IMR-90 (cell line): ENCODE measurements around the gene PLIN4. TPM values are rescaled to one million over a fixed set of nuclear protein-coding genes. Genes with fewer than 3 reads are reported as not detected.
A peak's percentile ranks its signal among the peaks of the same experiment; 100 is the strongest.

Experiments
- ATAC-seq: fragments of 200-7000 bp; cut with Tn5 transposase; 2 replicates; pipeline ENCODE4 v1.9.1; 2020; ENCODE audit warnings: low read depth, mild to moderate bottlenecking, moderate library complexity
- BruUV-seq: library from RNA; stranded (reverse); fragments of 400-500 nt; replicated peaks from 2 replicates; lab custom pipeline; 2021; lab: Mats Ljungman, UMichigan
- CTCF ChIA-PET: fragments of 300-600 bp; formaldehyde crosslinking; extraction: SDS; loops from one replicate; lab custom pipeline; 2021; ENCODE audit warnings: antibody characterized with exemption; lab: Yijun Ruan, JAX
- POLR2A ChIA-PET: fragments of 300-600 bp; sonication (Branson Sonifier 250); formaldehyde crosslinking; loops from one replicate; lab custom pipeline; 2022; ENCODE audit warnings: antibody characterized with exemption; ENCODE audit not compliant: unreplicated experiment; lab: Charles Lee
- DNase-seq: peaks from one replicate; pipeline ENCODE4 v3.0.0; 2013
- H2AFZ ChIP-seq: replicated peaks from 2 replicates; pipeline ENCODE3; 2013; ENCODE audit warnings: low read length, mild to moderate bottlenecking; ENCODE audit not compliant: poor library complexity
- H2AK5ac ChIP-seq: 2 replicates; pipeline ENCODE4 v1.6.1; 2013; ENCODE audit warnings: low read depth, low read length, inconsistent platforms
- H2AK9ac ChIP-seq: replicated peaks from 2 replicates; pipeline ENCODE3; 2013; ENCODE audit warnings: mild to moderate bottlenecking, low read depth, low read length, moderate library complexity; ENCODE audit not compliant: poor library complexity
- H2BK120ac ChIP-seq: 2 replicates; pipeline ENCODE4 v1.6.1; 2013; ENCODE audit warnings: low read depth, low read length, inconsistent platforms
- H2BK15ac ChIP-seq: 3 replicates; pipeline ENCODE4 v1.6.1; 2013; ENCODE audit warnings: low read depth, low read length, inconsistent platforms
- H2BK20ac ChIP-seq: 2 replicates; pipeline ENCODE4 v1.6.1; 2013; ENCODE audit warnings: low read depth, mild to moderate bottlenecking, inconsistent platforms, low read length, moderate library complexity
- H2BK5ac ChIP-seq: 2 replicates; pipeline ENCODE4 v1.6.1; 2013; ENCODE audit warnings: mild to moderate bottlenecking, low read depth, low read length, inconsistent platforms; ENCODE audit not compliant: poor library complexity, severe bottlenecking
- H3K14ac ChIP-seq: replicated peaks from 2 replicates; pipeline ENCODE4 v1.6.1; 2013; ENCODE audit warnings: low read depth, low read length, inconsistent platforms
- H3K18ac ChIP-seq: 2 replicates; pipeline ENCODE4 v1.6.1; 2013; ENCODE audit warnings: low read depth, low read length, control low read depth
- H3K23ac ChIP-seq: 2 replicates; pipeline ENCODE4 v1.6.1; 2013; ENCODE audit warnings: low read depth, low read length, inconsistent platforms
- H3K27ac ChIP-seq: 2 replicates; pipeline ENCODE4 v1.5.1; 2013; ENCODE audit warnings: mild to moderate bottlenecking, control low read depth, low read length; ENCODE audit not compliant: insufficient read depth
- H3K27me3 ChIP-seq: 2 replicates; pipeline ENCODE4 v1.6.1; 2013; ENCODE audit warnings: low read length; ENCODE audit not compliant: control insufficient read depth, insufficient read depth
- H3K36me3 ChIP-seq: 2 replicates; pipeline ENCODE4 v1.6.1; 2013; ENCODE audit warnings: low read length, mixed read lengths; ENCODE audit not compliant: control insufficient read depth, insufficient read depth
- H3K4ac ChIP-seq: 2 replicates; pipeline ENCODE4 v1.6.1; 2013; ENCODE audit warnings: low read depth, low read length, inconsistent platforms
- H3K4me1 ChIP-seq: 2 replicates; pipeline ENCODE4 v1.6.1; 2013; ENCODE audit warnings: low read length, mixed read lengths; ENCODE audit not compliant: control insufficient read depth, insufficient read depth
- H3K4me2 ChIP-seq: 2 replicates; pipeline ENCODE4 v1.6.1; 2013; ENCODE audit warnings: low read depth, mild to moderate bottlenecking, control low read depth, low read length, moderate library complexity
- H3K4me3 ChIP-seq: 2 replicates; pipeline ENCODE4 v1.5.1; 2013; ENCODE audit warnings: low read depth, mild to moderate bottlenecking, control low read depth, low read length, moderate library complexity; ENCODE audit not compliant: insufficient read depth
- H3K56ac ChIP-seq: 2 replicates; pipeline ENCODE4 v1.6.1; 2013; ENCODE audit warnings: low read length, inconsistent platforms; ENCODE audit not compliant: insufficient read depth; ENCODE audit errors: extremely low read depth
- H3K79me1 ChIP-seq, 2 experiments: 2 replicates each; pipeline ENCODE4 v1.6.1; 2013; ENCODE audit warnings: low read length in 2 of 2, inconsistent platforms in 1 of 2, low read depth in 1 of 2
- H3K9ac ChIP-seq: 2 replicates; pipeline ENCODE4 v1.6.1; 2013; ENCODE audit warnings: low read depth, low read length, control low read depth
- H3K9me1 ChIP-seq: 2 replicates; pipeline ENCODE4 v1.6.1; 2013; ENCODE audit warnings: low read length, inconsistent platforms; ENCODE audit not compliant: insufficient read depth
- H3K9me3 ChIP-seq: 2 replicates; pipeline ENCODE4 v1.6.1; 2013; ENCODE audit warnings: low read length; ENCODE audit not compliant: control insufficient read depth, insufficient read depth
- H4K20me1 ChIP-seq: 2 replicates; pipeline ENCODE4 v1.6.1; 2013; ENCODE audit warnings: low read length, inconsistent platforms; ENCODE audit not compliant: insufficient read depth
- H4K5ac ChIP-seq: 2 replicates; pipeline ENCODE4 v1.6.1; 2013; ENCODE audit warnings: mild to moderate bottlenecking, low read depth, low read length, control low read depth
- H4K8ac ChIP-seq, 2 experiments: 2 replicates each; pipeline ENCODE4 v1.6.1; 2013; ENCODE audit warnings: low read depth in 2 of 2, low read length in 2 of 2, control low read depth in 1 of 2, inconsistent platforms in 1 of 2
- H4K91ac ChIP-seq: 2 replicates; pipeline ENCODE4 v1.6.1; 2013; ENCODE audit warnings: low read depth, low read length, inconsistent platforms; ENCODE audit not compliant: insufficient read depth
- BHLHE40 ChIP-seq: fragments of 150-350 bp; IDR thresholded peaks from 2 replicates; pipeline ENCODE4 v1.6.1; 2016; ENCODE audit warnings: mild to moderate bottlenecking, low read depth, low read length
- CEBPB ChIP-seq: IDR thresholded peaks from 2 replicates; pipeline ENCODE4 v1.6.1; 2012; ENCODE audit warnings: low read depth, low read length, improper control_type of control experiment
- CHD1 ChIP-seq: IDR thresholded peaks from 2 replicates; pipeline ENCODE4 v1.6.1; 2012; ENCODE audit warnings: low read depth, low read length, improper control_type of control experiment
- CTCF ChIP-seq: conservative IDR thresholded peaks from 2 replicates; pipeline ENCODE4 v1.5.1; 2012; ENCODE audit warnings: mild to moderate bottlenecking, low read depth, low read length, improper control_type of control experiment
- ELK1 ChIP-seq: fragments of 150-350 bp; IDR thresholded peaks from 2 replicates; pipeline ENCODE4 v1.6.1; 2016; ENCODE audit warnings: low read depth, mild to moderate bottlenecking, low read length, moderate library complexity, borderline replicate concordance
- FOS ChIP-seq: fragments of 150-350 bp; IDR thresholded peaks from 2 replicates; pipeline ENCODE4 v1.6.1; 2016; ENCODE audit warnings: low read depth, low read length
- MAFK ChIP-seq: IDR thresholded peaks from 2 replicates; pipeline ENCODE4 v1.6.1; 2012; ENCODE audit warnings: low read depth, low read length, improper control_type of control experiment
- MAZ ChIP-seq: IDR thresholded peaks from 2 replicates; pipeline ENCODE4 v1.6.1; 2012; ENCODE audit warnings: low read depth, mild to moderate bottlenecking, low read length, improper control_type of control experiment, moderate library complexity, borderline replicate concordance
- MXI1 ChIP-seq: IDR thresholded peaks from 2 replicates; pipeline ENCODE4 v1.6.1; 2012; ENCODE audit warnings: low read depth, mild to moderate bottlenecking, low read length, moderate library complexity, borderline replicate concordance
- NFE2L2 ChIP-seq: fragments of 150-350 bp; IDR thresholded peaks from 2 replicates; pipeline ENCODE4 v1.6.1; 2016; ENCODE audit warnings: low read depth, mild to moderate bottlenecking, low read length
- POLR2A ChIP-seq: IDR thresholded peaks from 2 replicates; pipeline ENCODE4 v1.6.1; 2012; ENCODE audit warnings: mild to moderate bottlenecking, low read depth, low read length
- RAD21 ChIP-seq: IDR thresholded peaks from 2 replicates; pipeline ENCODE4 v1.6.1; 2012; ENCODE audit warnings: low read length, improper control_type of control experiment
- RCOR1 ChIP-seq: IDR thresholded peaks from 2 replicates; pipeline ENCODE4 v1.6.1; 2012; ENCODE audit warnings: mild to moderate bottlenecking, low read length, improper control_type of control experiment; ENCODE audit not compliant: insufficient replicate concordance
- SMC3 ChIP-seq: fragments of 150-350 bp; IDR thresholded peaks from 2 replicates; pipeline ENCODE4 v1.6.1; 2016; ENCODE audit warnings: low read depth, mild to moderate bottlenecking, antibody characterized with exemption, low read length, moderate library complexity
- USF2 ChIP-seq: fragments of 150-350 bp; IDR thresholded peaks from 2 replicates; pipeline ENCODE4 v1.6.1; 2017; ENCODE audit warnings: mild to moderate bottlenecking, antibody characterized with exemption, low read length, low read depth
- WGBS, 2 experiments: methylation state at CpG; one replicate each; pipeline versions ENCODE4 v1.1.5 to v1.1.7; 2013; ENCODE audit warnings: missing lambda C conversion rate in 2 of 2; ENCODE audit not compliant: insufficient read length in 1 of 2; ENCODE audit errors: extremely low coverage in 2 of 2; 5-methylcytosine and 5-hydroxymethylcytosine counted together
- dilution Hi-C: fragments of 300-500 bp; cut with HindIII; formaldehyde crosslinking; loops from one replicate; pipeline ENCODE4 v1.14.3; 2018; ENCODE audit warnings: low sequenced_read_pairs; ENCODE audit not compliant: unreplicated experiment
- in situ Hi-C: fragments of 300-500 bp; cut with MboI; formaldehyde crosslinking; loops from 3 replicates; pipeline ENCODE4 v1.14.3; 2019; ENCODE audit warnings: low sequenced_read_pairs, inconsistent platforms, mixed read lengths
- intact Hi-C: fragments of 100-400 bp; cut with micrococcal nuclease; formaldehyde crosslinking; loops from 2 replicates; pipeline ENCODE4 v1.10.0; 2022
- polyA plus RNA-seq, 3 experiments: library from polyadenylated mRNA; depleted of rRNA; stranded (reverse); fragments of >200 nt; gene quantifications; 2 replicates each; pipeline ENCODE4 v1.2.3, GENCODE V29; 2012; ENCODE audit warnings: low replicate concordance in 1 of 3
- total RNA-seq: library from RNA; depleted of rRNA; stranded (reverse); fragments of >200 nt; gene quantifications from 2 replicates; pipeline ENCODE4 v1.2.3, GENCODE V29; 2012

Gene PLIN4
- total and polyA plus RNA-seq, 2 of the 4 experiments (the other 2 are of a cell fraction): under 0.01 to 0.09 TPM

GRCh38 chr19:4474514-4475022 is 43.7 kb downstream of the PLIN4 start:
- CTCF ChIA-PET: no interaction called here
- no peak overlapping the region for H3K18ac ChIP-seq
- dilution Hi-C loops: no loop called here
- H2BK15ac ChIP-seq: no peak overlapping the region
- H3K4me3 ChIP-seq: peak overlapping the region; percentile 43
- H2BK20ac ChIP-seq: no peak overlapping the region
- no peak overlapping the region for H2BK5ac ChIP-seq
- ATAC-seq: peak; percentile 22
- peak overlapping the region; percentile 87; the same call in 1 of the 2 replicates for H2AK5ac ChIP-seq
- H3K9me1 ChIP-seq: 0 out of 2 replicates have a peak, but pooled peaks cover 2% of the 10 kb centered on the region
- POLR2A ChIA-PET: interaction anchor here (0.6 kb wide), 1 partner anchor 179 kb away, joined by 5 read pairs; no protein-coding TSS in a partner anchor
- peaks cover 26% of the 10 kb centered on the region for H3K36me3 ChIP-seq
- peak overlapping the region; percentile 89 for H3K4me2 ChIP-seq
- BruUV-seq: no TSS peak
- peak overlapping the region; percentile 17; the same call in 1 of the 2 replicates for H3K56ac ChIP-seq
- H3K23ac ChIP-seq: peak overlapping the region; percentile 86; the same call in 1 of the 2 replicates
- H3K79me1 ChIP-seq: peaks cover 7 to 45% of the 10 kb centered on the region in 2 experiments
- H2BK120ac ChIP-seq: no peak overlapping the region
- peak overlapping the region; percentile 5; the same call in 1 of the 2 replicates for H4K5ac ChIP-seq
- in situ Hi-C loops: no loop called here
- intact Hi-C loops: loop anchor here (5.0 kb wide), 1 partner anchor 163 kb away; the partner anchor contains the start of gene TNFAIP8L1
- H3K4me1 ChIP-seq: peaks cover 4% of the 10 kb centered on the region
- H4K8ac ChIP-seq: peak overlapping the region in 1 of 2 experiments; percentile 93; a peak in 2 of 4 replicates
- H4K20me1 ChIP-seq: peaks cover 18% of the 10 kb centered on the region
- H2AK9ac ChIP-seq: peak overlapping the region; percentile 87
- peak; percentile 68 for DNase-seq
- no peaks in the 10 kb centered on the region for H3K27me3 ChIP-seq
- H4K91ac ChIP-seq: peak overlapping the region; percentile 43; the same call in 1 of the 2 replicates
- peak overlapping the region; percentile 74; the same call in 1 of the 2 replicates for H3K4ac ChIP-seq
- no peaks in the 10 kb centered on the region for H3K9me3 ChIP-seq
- peak overlapping the region; percentile 90 for H2AFZ ChIP-seq
- H3K14ac ChIP-seq: peak overlapping the region; percentile 69
- WGBS, 2 experiments: no CpG with 5 or more reads among the region's 13 CpGs
- peak overlapping the region; percentile 21 for H3K9ac ChIP-seq
- H3K27ac ChIP-seq: peak overlapping the region; percentile 54
- no peak for TF ChIP-seq CTCF
- no peak for TF ChIP-seq POLR2A
- TF ChIP-seq RAD21: no peak
- TF ChIP-seq MAZ: no peak
- TF ChIP-seq CEBPB: no peak
- no peak for TF ChIP-seq BHLHE40
- no peak for TF ChIP-seq CHD1
- no peak for TF ChIP-seq ELK1
- no peak for TF ChIP-seq NFE2L2
- no peak for TF ChIP-seq SMC3
- TF ChIP-seq USF2: no peak
- no peak for TF ChIP-seq FOS
- TF ChIP-seq MAFK: no peak
- TF ChIP-seq MXI1: no peak
- TF ChIP-seq RCOR1: no peak
